HCT116 (cell line): Measurements from ENCODE around the gene NDUFA5.

Experiments used
- EZH2 ChIP-seq: fragments of 200-600 bp; sonication (generic); IDR thresholded peaks from 2 replicates; pipeline ENCODE4 v1.6.1; 2017; ENCODE audit warnings: antibody characterized with exemption, mixed run types
- POLR2A ChIP-seq: IDR thresholded peaks from 2 replicates; pipeline ENCODE4 v1.7.0; 2011; ENCODE audit warnings: borderline replicate concordance; ENCODE audit not compliant: insufficient read depth, insufficient read length; ENCODE audit errors: extremely low read depth
- POLR2AphosphoS5 ChIP-seq: IDR thresholded peaks from 2 replicates; pipeline ENCODE4 v1.6.1; 2011; ENCODE audit warnings: mild to moderate bottlenecking, low read depth, low read length, moderate library complexity
- SP1 ChIP-seq: IDR thresholded peaks from 2 replicates; pipeline ENCODE4 v1.6.1; 2012; ENCODE audit warnings: low read depth
- TCF7L2 ChIP-seq: IDR thresholded peaks from 2 replicates; pipeline ENCODE4 v1.7.0; 2011; ENCODE audit warnings: borderline replicate concordance, inconsistent platforms; ENCODE audit not compliant: insufficient read depth, insufficient read length; ENCODE audit errors: extremely low read depth
- YY1 ChIP-seq: IDR thresholded peaks from 2 replicates; pipeline ENCODE4 v1.6.1; 2011; ENCODE audit warnings: low read length, low read depth, moderate library complexity, mild to moderate bottlenecking; ENCODE audit not compliant: insufficient replicate concordance; ENCODE audit errors: extremely low read depth
- TF ChIP-seq, protein P1 (sequence below), 3 experiments: fragments of 200-600 bp in 1 of 3; sonication (generic) in 1 of 3; IDR thresholded peaks in 2 of 3; conservative IDR thresholded peaks in 1 of 3; 2 replicates each; pipeline ENCODE4 v1.5.1; 2012 to 2017; ENCODE audit warnings: low read depth in 2 of 3, low read length in 2 of 3, antibody characterized with exemption in 1 of 3, borderline replicate concordance in 1 of 3, control low read depth in 1 of 3, mild to moderate bottlenecking in 1 of 3, mixed read lengths in 1 of 3, mixed run types in 1 of 3, moderate library complexity in 1 of 3; ENCODE audit not compliant: insufficient read depth in 1 of 3
- TF ChIP-seq, protein P2 (sequence below): IDR thresholded peaks from 2 replicates; pipeline ENCODE4 v1.6.1; 2011; ENCODE audit warnings: mild to moderate bottlenecking, low read length, moderate library complexity; ENCODE audit not compliant: insufficient replicate concordance; ENCODE audit errors: extremely low read depth
- TF ChIP-seq, protein P3 (sequence below): IDR thresholded peaks from 2 replicates; pipeline ENCODE4 v1.6.1; 2012
- TF ChIP-seq, protein P4 (sequence below): IDR thresholded peaks from 2 replicates; pipeline ENCODE4 v1.6.1; 2012; ENCODE audit warnings: low read depth

DNA sequence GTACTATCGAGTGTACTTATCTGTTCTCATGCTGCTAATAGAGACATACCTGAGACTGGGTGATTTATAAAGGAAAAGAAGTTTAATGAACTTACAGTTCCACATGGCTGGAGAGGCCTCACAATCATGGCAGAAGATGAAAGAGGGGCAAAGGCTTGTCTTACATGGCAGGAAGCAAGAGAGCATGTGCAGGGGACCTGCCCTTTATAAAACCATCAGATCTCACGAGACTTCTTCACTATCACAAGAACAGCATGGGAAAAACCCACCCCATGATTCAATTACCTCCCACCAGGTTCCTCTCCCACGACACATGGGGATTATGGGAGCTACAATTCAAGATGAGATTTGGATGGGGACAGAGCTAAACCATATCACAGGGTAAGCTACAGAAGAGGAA lies 4.5 kb downstream of the NDUFA5 start:
- TF ChIP-seq POLR2A (no peak), EZH2 (no peak), TCF7L2 (no peak), YY1 (no peak), POLR2AphosphoS5 (no peak), SP1 (no peak)
- TF ChIP-seq, protein P1, sequence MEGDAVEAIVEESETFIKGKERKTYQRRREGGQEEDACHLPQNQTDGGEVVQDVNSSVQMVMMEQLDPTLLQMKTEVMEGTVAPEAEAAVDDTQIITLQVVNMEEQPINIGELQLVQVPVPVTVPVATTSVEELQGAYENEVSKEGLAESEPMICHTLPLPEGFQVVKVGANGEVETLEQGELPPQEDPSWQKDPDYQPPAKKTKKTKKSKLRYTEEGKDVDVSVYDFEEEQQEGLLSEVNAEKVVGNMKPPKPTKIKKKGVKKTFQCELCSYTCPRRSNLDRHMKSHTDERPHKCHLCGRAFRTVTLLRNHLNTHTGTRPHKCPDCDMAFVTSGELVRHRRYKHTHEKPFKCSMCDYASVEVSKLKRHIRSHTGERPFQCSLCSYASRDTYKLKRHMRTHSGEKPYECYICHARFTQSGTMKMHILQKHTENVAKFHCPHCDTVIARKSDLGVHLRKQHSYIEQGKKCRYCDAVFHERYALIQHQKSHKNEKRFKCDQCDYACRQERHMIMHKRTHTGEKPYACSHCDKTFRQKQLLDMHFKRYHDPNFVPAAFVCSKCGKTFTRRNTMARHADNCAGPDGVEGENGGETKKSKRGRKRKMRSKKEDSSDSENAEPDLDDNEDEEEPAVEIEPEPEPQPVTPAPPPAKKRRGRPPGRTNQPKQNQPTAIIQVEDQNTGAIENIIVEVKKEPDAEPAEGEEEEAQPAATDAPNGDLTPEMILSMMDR (IDR thresholded peaks at IDR 0.05 in 2 of 3, conservative IDR thresholded peaks at IDR 0.05 in 1 of 3; ENCODE audit: borderline replicate concordance in 1 of 3, insufficient read depth in 1 of 3, low read depth in 2 of 3, low read length in 2 of 3), result no peak
- TF ChIP-seq, protein P2, sequence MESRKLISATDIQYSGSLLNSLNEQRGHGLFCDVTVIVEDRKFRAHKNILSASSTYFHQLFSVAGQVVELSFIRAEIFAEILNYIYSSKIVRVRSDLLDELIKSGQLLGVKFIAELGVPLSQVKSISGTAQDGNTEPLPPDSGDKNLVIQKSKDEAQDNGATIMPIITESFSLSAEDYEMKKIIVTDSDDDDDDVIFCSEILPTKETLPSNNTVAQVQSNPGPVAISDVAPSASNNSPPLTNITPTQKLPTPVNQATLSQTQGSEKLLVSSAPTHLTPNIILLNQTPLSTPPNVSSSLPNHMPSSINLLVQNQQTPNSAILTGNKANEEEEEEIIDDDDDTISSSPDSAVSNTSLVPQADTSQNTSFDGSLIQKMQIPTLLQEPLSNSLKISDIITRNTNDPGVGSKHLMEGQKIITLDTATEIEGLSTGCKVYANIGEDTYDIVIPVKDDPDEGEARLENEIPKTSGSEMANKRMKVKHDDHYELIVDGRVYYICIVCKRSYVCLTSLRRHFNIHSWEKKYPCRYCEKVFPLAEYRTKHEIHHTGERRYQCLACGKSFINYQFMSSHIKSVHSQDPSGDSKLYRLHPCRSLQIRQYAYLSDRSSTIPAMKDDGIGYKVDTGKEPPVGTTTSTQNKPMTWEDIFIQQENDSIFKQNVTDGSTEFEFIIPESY, result no peak
- TF ChIP-seq, protein P3, sequence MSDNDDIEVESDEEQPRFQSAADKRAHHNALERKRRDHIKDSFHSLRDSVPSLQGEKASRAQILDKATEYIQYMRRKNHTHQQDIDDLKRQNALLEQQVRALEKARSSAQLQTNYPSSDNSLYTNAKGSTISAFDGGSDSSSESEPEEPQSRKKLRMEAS, result no peak
- TF ChIP-seq, protein P4, sequence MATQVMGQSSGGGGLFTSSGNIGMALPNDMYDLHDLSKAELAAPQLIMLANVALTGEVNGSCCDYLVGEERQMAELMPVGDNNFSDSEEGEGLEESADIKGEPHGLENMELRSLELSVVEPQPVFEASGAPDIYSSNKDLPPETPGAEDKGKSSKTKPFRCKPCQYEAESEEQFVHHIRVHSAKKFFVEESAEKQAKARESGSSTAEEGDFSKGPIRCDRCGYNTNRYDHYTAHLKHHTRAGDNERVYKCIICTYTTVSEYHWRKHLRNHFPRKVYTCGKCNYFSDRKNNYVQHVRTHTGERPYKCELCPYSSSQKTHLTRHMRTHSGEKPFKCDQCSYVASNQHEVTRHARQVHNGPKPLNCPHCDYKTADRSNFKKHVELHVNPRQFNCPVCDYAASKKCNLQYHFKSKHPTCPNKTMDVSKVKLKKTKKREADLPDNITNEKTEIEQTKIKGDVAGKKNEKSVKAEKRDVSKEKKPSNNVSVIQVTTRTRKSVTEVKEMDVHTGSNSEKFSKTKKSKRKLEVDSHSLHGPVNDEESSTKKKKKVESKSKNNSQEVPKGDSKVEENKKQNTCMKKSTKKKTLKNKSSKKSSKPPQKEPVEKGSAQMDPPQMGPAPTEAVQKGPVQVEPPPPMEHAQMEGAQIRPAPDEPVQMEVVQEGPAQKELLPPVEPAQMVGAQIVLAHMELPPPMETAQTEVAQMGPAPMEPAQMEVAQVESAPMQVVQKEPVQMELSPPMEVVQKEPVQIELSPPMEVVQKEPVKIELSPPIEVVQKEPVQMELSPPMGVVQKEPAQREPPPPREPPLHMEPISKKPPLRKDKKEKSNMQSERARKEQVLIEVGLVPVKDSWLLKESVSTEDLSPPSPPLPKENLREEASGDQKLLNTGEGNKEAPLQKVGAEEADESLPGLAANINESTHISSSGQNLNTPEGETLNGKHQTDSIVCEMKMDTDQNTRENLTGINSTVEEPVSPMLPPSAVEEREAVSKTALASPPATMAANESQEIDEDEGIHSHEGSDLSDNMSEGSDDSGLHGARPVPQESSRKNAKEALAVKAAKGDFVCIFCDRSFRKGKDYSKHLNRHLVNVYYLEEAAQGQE, result no peak
